ENCODE data around the gene PRR22. TPM values are rescaled to one million over a fixed set of nuclear protein-coding genes. Genes with fewer than 3 reads are reported as not detected.
A peak's percentile ranks its signal among the peaks of the same experiment; 100 is the strongest.

The PRR22 gene
- 0.29 and 0.36 TPM in 2 replicates for total RNA-seq

GRCh38 chr19:5784581-5785147 is at the start of gene PRR22:
Gene PRR22, minus strand, starts transcription at chr19:5784746. Its CDS starts 86 bp downstream, at chr19:5784660.
- no peak for TF ChIP-seq CTCF (IDR thresholded peaks at IDR 0.05; ENCODE audit: extremely low read depth, low read depth, low read length)
- Histone ChIP-seq H3K4me1 (ENCODE audit: insufficient read depth, low read length) (no peaks in the 10 kb centered on the region), H3K27ac (ENCODE audit: low read depth, low read length) (no peak within 1 kb of the TSS), H3K4me3 (ENCODE audit: insufficient read depth, low read length) (no peak within 1 kb of the TSS), H4K20me1 (ENCODE audit: insufficient read depth, low read length) (peaks cover under 1% of the 10 kb centered on the region), H2AFZ (ENCODE audit: low read length) (no peak within 1 kb of the TSS), H3K4me2 (ENCODE audit: insufficient read depth, low read length) (no peak within 1 kb of the TSS), H3K36me3 (ENCODE audit: insufficient read depth, low read length) (peaks cover 30% of the 10 kb centered on the region), H3K9me3 (ENCODE audit: low read depth, low read length) (no peaks in the 10 kb centered on the region), H3K27me3 (ENCODE audit: insufficient read depth, low read length) (no peaks in the 10 kb centered on the region), H3K79me2 (ENCODE audit: insufficient read depth, low read length) (peaks cover 1% of the 10 kb centered on the region)
- DNase-seq (ENCODE audit: insufficient read length, low spot score, missing footprints): peak; percentile 53

- Histone ChIP-seq H3K36me3 (ENCODE audit: insufficient read depth, low read length) (no peaks in the 10 kb centered on the region), H3K27ac (ENCODE audit: low read depth, low read length) (no peak overlapping the region), H3K9me3 (ENCODE audit: low read depth, low read length) (no peaks in the 10 kb centered on the region), H2AFZ (ENCODE audit: low read length) (no peak overlapping the region), H4K20me1 (ENCODE audit: insufficient read depth, low read length) (no peaks in the 10 kb centered on the region), H3K4me3 (ENCODE audit: insufficient read depth, low read length) (no peak overlapping the region), H3K79me2 (ENCODE audit: insufficient read depth, low read length) (no peaks in the 10 kb centered on the region), H3K4me2 (ENCODE audit: insufficient read depth, low read length) (no peak overlapping the region), H3K27me3 (ENCODE audit: insufficient read depth, low read length) (peaks cover 26% of the 10 kb centered on the region), H3K4me1 (ENCODE audit: insufficient read depth, low read length) (peaks cover 12% of the 10 kb centered on the region)
- DNase-seq (ENCODE audit: insufficient read length, low spot score, missing footprints): peak; percentile 44
- no peak for TF ChIP-seq CTCF (IDR thresholded peaks at IDR 0.05; ENCODE audit: extremely low read depth, low read depth, low read length)
These were observed 48.1 kb upstream of the PRR22 start for GRCh38 chr19:5832527-5833216.

- no peak for TF ChIP-seq CTCF (IDR thresholded peaks at IDR 0.05; ENCODE audit: extremely low read depth, low read depth, low read length)
- Histone ChIP-seq H2AFZ (ENCODE audit: low read length) (no peak overlapping the region), H3K4me3 (ENCODE audit: insufficient read depth, low read length) (no peak overlapping the region), H3K27me3 (ENCODE audit: insufficient read depth, low read length) (peaks cover 26% of the 10 kb centered on the region), H3K27ac (ENCODE audit: low read depth, low read length) (no peak overlapping the region), H3K4me1 (ENCODE audit: insufficient read depth, low read length) (peaks cover 12% of the 10 kb centered on the region), H3K4me2 (ENCODE audit: insufficient read depth, low read length) (no peak overlapping the region), H3K36me3 (ENCODE audit: insufficient read depth, low read length) (no peaks in the 10 kb centered on the region), H4K20me1 (ENCODE audit: insufficient read depth, low read length) (no peaks in the 10 kb centered on the region), H3K79me2 (ENCODE audit: insufficient read depth, low read length) (no peaks in the 10 kb centered on the region), H3K9me3 (ENCODE audit: low read depth, low read length) (no peaks in the 10 kb centered on the region)
- DNase-seq (ENCODE audit: insufficient read length, low spot score, missing footprints): peak; percentile 26
These were observed 47.5 kb upstream of the PRR22 start for GRCh38 chr19:5832061-5832460.

GRCh38 chr19:5831159-5831558 is 46.6 kb upstream of the PRR22 start:
- Histone ChIP-seq H2AFZ (ENCODE audit: low read length) (no peak overlapping the region), H3K4me3 (ENCODE audit: insufficient read depth, low read length) (no peak overlapping the region), H3K27me3 (ENCODE audit: insufficient read depth, low read length) (peaks cover 26% of the 10 kb centered on the region), H3K79me2 (ENCODE audit: insufficient read depth, low read length) (no peaks in the 10 kb centered on the region), H3K9me3 (ENCODE audit: low read depth, low read length) (no peaks in the 10 kb centered on the region), H4K20me1 (ENCODE audit: insufficient read depth, low read length) (no peaks in the 10 kb centered on the region), H3K4me2 (ENCODE audit: insufficient read depth, low read length) (no peak overlapping the region), H3K27ac (ENCODE audit: low read depth, low read length) (no peak overlapping the region), H3K4me1 (ENCODE audit: insufficient read depth, low read length) (peaks cover 12% of the 10 kb centered on the region), H3K36me3 (ENCODE audit: insufficient read depth, low read length) (no peaks in the 10 kb centered on the region)
- peak; percentile 52 for DNase-seq (ENCODE audit: insufficient read length, low spot score, missing footprints)
- no peak for TF ChIP-seq CTCF (IDR thresholded peaks at IDR 0.05; ENCODE audit: extremely low read depth, low read depth, low read length)

Measured in osteoblast (primary cell).